K562 (cell line): ENCODE data around the gene GEMIN8. TPM values are rescaled to one million over a fixed set of nuclear protein-coding genes. Genes with fewer than 3 reads are reported as not detected.

Experiments used
- CBX2 ChIP-seq: fragments of 200-600 bp; sonication (generic); IDR thresholded peaks from one replicate; pipeline ENCODE4 v1.6.1; 2012; ENCODE audit warnings: mild to moderate bottlenecking, low read length, inconsistent platforms; ENCODE audit not compliant: insufficient read depth, poor library complexity, severe bottlenecking
- ETS2 ChIP-seq: IDR thresholded peaks from 2 replicates; pipeline ENCODE4 v1.6.1; 2016; ENCODE audit warnings: borderline replicate concordance, missing genetic modification characterization, mild to moderate bottlenecking, moderate library complexity, missing compliant biosample characterization; ENCODE audit not compliant: poor library complexity, severe bottlenecking
- FOXK2 ChIP-seq, 2 experiments: fragments of 450-650 bp; IDR thresholded peaks in 1 of 2; conservative IDR thresholded peaks in 1 of 2; 2 replicates each; pipeline ENCODE4 v1.6.1; 2016; ENCODE audit warnings: low read depth in 2 of 2, mild to moderate bottlenecking in 1 of 2
- HMBOX1 ChIP-seq: sonication (generic); IDR thresholded peaks from 2 replicates; pipeline ENCODE4 v1.6.1; 2016
- JUND ChIP-seq, 2 experiments: IDR thresholded peaks; 2 replicates in 1 of 2; 3 replicates in 1 of 2; pipeline ENCODE4 v1.6.1; 2011; ENCODE audit warnings: borderline replicate concordance in 2 of 2, low read depth in 2 of 2, low read length in 2 of 2, improper control_type of control experiment in 1 of 2, missing biosample characterization in 1 of 2, missing genetic modification characterization in 1 of 2, missing genetic modification reagents in 1 of 2
- MYC ChIP-seq, 2 experiments: fragments of 250-450 bp in 1 of 2; sonication (Bioruptor Pico) in 1 of 2; IDR thresholded peaks; 2 replicates each; pipeline versions ENCODE4 v1.5.1 to v1.6.1; 2012 to 2021; ENCODE audit warnings: low read depth in 2 of 2, borderline replicate concordance in 1 of 2, improper control_type of control experiment in 1 of 2, low read length in 1 of 2, mild to moderate bottlenecking in 1 of 2, moderate library complexity in 1 of 2
- POLR2H ChIP-seq: IDR thresholded peaks from 2 replicates; pipeline ENCODE4 v1.6.1; 2016; ENCODE audit warnings: missing genetic modification characterization, low read depth, mild to moderate bottlenecking, control low read depth, missing compliant biosample characterization, moderate library complexity
- SRSF9 ChIP-seq: fragments of 200-400 bp; formaldehyde crosslinking; IDR thresholded peaks from 2 replicates; pipeline ENCODE4 v1.6.1; 2017; ENCODE audit warnings: low read depth, low read length, borderline replicate concordance
- ZBTB34 ChIP-seq: fragments of 250-450 bp; sonication (Bioruptor Pico); IDR thresholded peaks from 2 replicates; pipeline ENCODE4 v1.8.0; 2021; ENCODE audit warnings: mild to moderate bottlenecking, moderate library complexity
- ZBTB5 ChIP-seq: fragments of 450-650 bp; IDR thresholded peaks from 2 replicates; pipeline ENCODE4 v1.6.1; 2017; ENCODE audit warnings: antibody characterized with exemption
- ZNF444 ChIP-seq: fragments of 250-450 bp; sonication (Bioruptor Pico); IDR thresholded peaks from 2 replicates; pipeline ENCODE4 v1.4.0; 2020; ENCODE audit warnings: mild to moderate bottlenecking, moderate library complexity
- polyA plus RNA-seq, 8 experiments: library from polyadenylated mRNA; depleted of rRNA in 4 of 8; stranded (reverse) in 5 of 8; unstranded in 3 of 8; fragments of >200 nt; fragmentation: Nextera tagmentation in 2 of 8; fragmentation: Illumina TruSeq in 1 of 8; extraction: Ambion mirVana in 2 of 8; extraction: Trizol in 1 of 8; gene quantifications; 2 replicates each; pipeline versions ENCODE4 v1.2.1 to v1.2.3, GENCODE V29; 2011 to 2014; ENCODE audit warnings: inconsistent platforms in 1 of 8, missing spikeins in 1 of 8
- total RNA-seq, 7 experiments: library from RNA; depleted of rRNA in 6 of 7; stranded (reverse); fragments of >200 nt in 6 of 7; fragmentation: Illumina TruSeq in 2 of 7; extraction: Trizol in 2 of 7; gene quantifications; 2 replicates each; pipeline versions ENCODE4 v1.2.1 to v1.2.3, GENCODE V29; 2011 to 2021; ENCODE audit warnings: low replicate concordance in 1 of 7

Gene GEMIN8
- total and polyA plus RNA-seq, 9 of the 15 experiments (the other 6 are each of a cell fraction or from before 2014, with no cell fraction given): 10.9 to 29.1 (median 16.9) TPM

- no peak for TF ChIP-seq ZNF444 (CRISPR knock-in tag)
- no peak for TF ChIP-seq CBX2
- no peak for TF ChIP-seq HMBOX1
- no peak for TF ChIP-seq ZBTB34
- no peak for TF ChIP-seq JUND (IDR thresholded peaks at IDR 0.05; ENCODE audit: borderline replicate concordance, low read depth, low read length)
- no peak for TF ChIP-seq JUND (tag; IDR thresholded peaks at IDR 0.05; ENCODE audit: borderline replicate concordance, low read depth, low read length)
- TF ChIP-seq SRSF9: no peak
- no peak for TF ChIP-seq MYC (IDR thresholded peaks at IDR 0.05; ENCODE audit: low read depth, low read length)
- no peak for TF ChIP-seq MYC (CRISPR knock-in tag; IDR thresholded peaks at IDR 0.05; ENCODE audit: borderline replicate concordance, low read depth)
- TF ChIP-seq ZBTB5: no peak
- no peak for TF ChIP-seq FOXK2 (conservative IDR thresholded peaks at IDR 0.05 in 1 of 2, IDR thresholded peaks at IDR 0.05 in 1 of 2; ENCODE audit: low read depth in 2 of 2)
- no peak for TF ChIP-seq POLR2H
- TF ChIP-seq ETS2 (tag): no peak
- TF ChIP-seq, all 486 proteins: peak for 0
These were observed 35.6 kb downstream of the GEMIN8 start (continued) for GRCh38 chrX:13994104-13994503.
